SH-SY5Y (cell line): ENCODE results near the gene LSM6.

Source experiments
- GATA2 ChIP-seq: IDR thresholded peaks from 2 replicates; pipeline ENCODE4 v1.6.1; 2011; ENCODE audit warnings: mild to moderate bottlenecking, low read depth, low read length
- GATA3 ChIP-seq: IDR thresholded peaks from 2 replicates; pipeline ENCODE4 v1.6.1; 2011; ENCODE audit warnings: low read depth, mild to moderate bottlenecking, low read length, moderate library complexity

DNA sequence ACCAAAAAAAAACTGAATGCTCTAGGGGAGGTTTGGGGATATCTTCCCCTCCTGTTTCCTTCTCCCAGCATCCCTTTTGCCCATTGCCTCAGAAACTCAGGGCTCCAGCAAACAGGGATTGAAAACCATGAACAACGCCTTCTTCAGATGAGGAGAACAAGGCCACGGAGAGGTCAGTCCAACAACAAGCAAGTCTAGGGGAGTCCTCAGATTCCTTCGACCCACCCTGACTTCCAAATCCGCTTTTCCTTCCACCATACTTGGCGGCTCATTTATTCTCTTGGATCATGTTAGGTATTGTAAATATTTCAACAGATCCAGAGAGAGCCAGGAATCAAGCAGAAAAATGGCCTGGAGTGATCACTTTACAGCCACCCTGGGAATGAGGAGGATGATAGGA, 60.7 kb downstream of the LSM6 start:
- TF ChIP-seq GATA2 (no peak), GATA3 (no peak)
